Fibroblast of skin of left quadriceps (primary cell): Measurements from ENCODE around the gene CSF2.

Experiments
- DNase-seq, 2 experiments: peaks; one replicate each; pipeline ENCODE4 v3.0.0-alpha.2; 2013; ENCODE audit warnings: low read depth in 2 of 2

Gene CSF2

DNA sequence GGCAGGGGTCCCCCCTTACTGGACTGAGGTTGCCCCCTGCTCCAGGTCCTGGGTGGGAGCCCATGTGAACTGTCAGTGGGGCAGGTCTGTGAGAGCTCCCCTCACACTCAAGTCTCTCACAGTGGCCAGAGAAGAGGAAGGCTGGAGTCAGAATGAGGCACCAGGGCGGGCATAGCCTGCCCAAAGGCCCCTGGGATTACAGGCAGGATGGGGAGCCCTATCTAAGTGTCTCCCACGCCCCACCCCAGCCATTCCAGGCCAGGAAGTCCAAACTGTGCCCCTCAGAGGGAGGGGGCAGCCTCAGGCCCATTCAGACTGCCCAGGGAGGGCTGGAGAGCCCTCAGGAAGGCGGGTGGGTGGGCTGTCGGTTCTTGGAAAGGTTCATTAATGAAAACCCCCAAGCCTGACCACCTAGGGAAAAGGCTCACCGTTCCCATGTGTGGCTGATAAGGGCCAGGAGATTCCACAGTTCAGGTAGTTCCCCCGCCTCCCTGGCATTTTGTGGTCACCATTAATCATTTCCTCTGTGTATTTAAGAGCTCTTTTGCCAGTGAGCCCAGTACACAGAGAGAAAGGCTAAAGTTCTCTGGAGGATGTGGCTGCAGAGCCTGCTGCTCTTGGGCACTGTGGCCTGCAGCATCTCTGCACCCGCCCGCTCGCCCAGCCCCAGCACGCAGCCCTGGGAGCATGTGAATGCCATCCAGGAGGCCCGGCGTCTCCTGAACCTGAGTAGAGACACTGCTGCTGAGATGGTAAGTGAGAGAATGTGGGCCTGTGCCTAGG, at the start of gene CSF2:
Gene CSF2 (plus strand): TSS at position 559 of the 783 bp plus-strand sequence. CDS start 35 bp downstream, at position 594.
- no peak for DNase-seq

DNA sequence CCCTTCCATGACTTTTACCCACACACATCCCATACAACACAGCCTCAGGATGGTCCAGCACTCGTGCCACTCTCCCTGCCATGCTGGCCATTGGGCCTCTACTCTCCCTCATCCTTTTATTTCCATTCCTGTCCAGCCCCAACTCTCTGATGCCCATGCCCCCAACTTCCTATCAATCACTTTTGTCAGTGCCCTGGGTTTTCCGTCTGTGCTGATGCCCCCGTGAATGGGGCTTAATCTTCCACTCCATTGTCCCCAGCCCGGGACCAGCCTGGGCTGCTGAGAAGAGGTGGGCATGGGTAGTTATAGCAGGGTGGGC, 49.5 kb upstream of the CSF2 start:
- no peak for DNase-seq

DNA sequence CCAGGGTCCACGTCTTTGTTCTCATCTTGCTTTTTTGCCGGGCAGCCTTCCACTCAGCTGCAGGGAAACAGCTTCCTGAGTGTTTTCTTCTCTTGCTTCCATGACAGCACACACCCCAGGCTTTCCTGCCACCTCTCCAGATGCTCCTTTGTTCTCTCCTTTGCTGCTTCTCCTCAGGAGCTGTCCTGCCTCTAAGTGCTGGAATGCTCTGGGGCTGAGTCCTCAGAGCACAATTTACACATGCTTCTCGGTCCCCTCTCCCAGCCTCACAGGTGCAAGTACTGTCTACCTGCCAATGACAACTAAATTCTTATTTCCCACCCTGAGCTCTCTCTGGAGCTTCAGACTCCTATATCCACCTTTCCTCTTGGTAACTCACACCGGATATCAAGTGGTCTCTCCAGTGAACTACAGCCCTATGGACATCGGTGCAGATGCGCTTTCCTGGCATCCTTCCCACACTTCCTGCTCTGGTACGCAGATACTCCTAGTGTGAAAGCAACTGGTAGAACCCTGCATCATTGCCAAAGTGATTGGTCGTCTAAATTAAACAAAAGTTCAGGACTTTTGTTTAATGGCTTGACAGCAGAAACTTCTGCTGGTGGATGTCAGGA, 48.7 kb upstream of the CSF2 start:
- DNase-seq, result no peak

DNA sequence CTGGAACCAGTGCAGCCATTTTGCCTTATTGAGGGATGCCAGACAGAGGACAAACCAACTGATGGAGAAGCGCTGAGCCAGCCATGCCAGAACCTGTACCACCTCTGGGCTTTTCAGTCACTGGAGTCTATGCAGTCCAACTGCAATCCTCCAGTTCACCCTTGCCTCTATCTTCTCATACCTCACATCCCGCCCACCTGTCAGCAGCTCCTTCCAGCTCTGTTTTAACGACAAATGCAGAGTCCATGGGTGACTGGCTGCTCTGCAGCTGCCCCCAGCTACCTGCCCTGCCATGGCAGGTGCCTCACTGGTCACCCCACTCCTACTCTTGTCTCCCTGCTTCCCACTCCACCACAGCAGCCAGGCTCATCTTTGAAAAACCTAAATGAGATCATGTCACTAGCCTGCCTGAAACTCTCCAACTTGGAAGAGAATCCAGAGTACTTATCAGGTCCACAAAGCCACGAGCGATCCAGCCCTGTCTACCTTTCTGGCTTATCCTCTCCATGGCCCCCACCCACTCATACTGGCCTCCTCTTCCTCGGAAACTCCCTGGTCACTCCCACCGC, 48.1 kb upstream of the CSF2 start:
- no peak for DNase-seq

DNA sequence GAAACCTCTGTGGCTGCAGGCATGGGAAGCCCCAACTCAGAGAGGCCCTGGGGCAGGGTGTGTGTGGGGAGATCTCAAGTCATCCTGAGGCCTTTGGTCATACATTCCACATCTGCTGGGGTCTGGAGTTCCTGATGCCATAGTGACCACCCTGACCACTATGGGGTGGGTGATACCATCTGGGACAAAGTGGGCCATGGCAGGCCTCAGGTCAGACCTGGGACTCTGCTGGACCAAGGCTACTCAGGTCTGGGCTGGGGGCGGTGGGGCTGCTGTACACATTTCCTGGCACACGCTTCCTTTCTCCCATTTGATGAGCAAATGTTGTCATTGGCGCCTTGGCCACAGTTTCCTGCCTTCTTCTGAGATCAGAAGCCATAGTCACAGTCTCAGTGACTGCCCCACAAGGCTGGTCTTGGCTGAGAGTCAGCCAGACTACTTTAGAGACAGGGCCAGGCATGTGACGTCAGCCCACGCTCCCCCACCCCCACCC, 47.0 kb upstream of the CSF2 start:
- DNase-seq, result no peak

DNA sequence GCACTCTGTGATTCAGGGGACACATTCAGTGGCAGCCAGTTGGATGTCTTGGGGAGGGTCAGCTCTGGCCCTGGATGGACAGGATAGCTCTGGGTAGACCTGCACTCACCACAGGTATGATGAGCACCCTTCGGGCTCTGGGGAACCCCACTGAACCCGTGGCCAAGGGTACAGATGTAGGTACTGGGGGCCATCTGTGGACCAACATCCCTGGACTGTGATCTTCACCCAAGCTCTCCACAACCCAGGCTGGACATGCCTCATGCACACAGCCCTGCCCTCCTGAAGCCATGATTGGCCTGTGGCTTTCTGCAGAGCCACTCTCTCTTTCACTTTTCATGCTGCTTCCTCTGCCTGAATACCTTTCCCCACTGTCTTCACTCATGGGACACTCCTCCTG, 46.6 kb upstream of the CSF2 start:
- no peak for DNase-seq

DNA sequence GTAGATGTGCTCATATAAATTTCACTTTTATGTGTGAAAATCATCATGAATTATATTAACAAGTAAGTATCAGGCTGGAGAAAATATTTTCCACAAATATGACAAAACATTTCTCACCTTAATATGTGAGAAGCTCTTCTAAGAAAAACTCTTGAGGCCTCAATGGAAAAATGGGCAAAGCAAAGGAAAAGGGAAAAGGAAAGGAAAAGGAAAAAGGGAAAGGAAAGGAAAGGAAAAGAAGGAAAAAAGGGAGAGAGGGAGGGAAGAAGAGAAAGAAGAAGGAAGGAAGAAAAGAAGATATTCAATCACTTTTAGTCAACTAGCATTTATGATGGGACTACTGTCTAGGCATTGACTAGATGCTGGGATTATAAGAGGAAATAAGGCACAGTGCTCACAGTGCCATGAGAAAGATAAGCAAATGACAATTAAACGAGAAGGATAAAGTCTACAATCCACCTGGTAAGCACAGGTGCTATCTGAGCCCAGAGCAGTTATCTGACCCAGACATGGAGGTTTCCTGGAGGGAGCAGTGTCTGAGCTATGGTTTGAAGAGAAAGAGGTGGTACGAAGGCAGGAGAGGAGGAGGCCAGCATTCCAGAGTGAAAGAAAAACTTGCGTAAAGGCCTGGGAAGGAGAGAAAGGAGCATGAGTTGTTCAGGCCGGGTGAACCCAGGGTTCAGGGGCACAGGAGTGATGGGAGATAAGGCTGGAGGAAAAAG, 43.8 kb upstream of the CSF2 start:
- DNase-seq, result no peak

DNA sequence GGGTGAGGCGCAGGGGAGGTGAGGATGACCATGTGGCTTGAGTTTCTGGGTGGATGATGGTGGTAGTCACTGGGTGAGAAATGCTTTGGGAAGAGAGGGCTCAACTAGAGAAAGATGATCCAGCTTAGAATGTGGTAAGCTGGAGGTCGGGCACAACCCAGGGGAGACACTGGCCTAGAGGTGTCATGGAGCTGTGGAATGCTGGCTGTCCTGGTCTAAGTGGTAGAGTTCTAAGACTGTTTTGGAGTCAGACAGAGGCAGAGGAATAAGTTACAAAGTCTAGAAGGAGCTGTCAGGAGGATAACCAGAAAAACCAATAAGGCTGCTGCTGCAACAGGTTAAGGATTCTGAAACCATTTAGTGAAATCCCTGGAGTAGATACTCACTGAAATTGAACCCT, 43.0 kb upstream of the CSF2 start:
- no peak for DNase-seq

DNA sequence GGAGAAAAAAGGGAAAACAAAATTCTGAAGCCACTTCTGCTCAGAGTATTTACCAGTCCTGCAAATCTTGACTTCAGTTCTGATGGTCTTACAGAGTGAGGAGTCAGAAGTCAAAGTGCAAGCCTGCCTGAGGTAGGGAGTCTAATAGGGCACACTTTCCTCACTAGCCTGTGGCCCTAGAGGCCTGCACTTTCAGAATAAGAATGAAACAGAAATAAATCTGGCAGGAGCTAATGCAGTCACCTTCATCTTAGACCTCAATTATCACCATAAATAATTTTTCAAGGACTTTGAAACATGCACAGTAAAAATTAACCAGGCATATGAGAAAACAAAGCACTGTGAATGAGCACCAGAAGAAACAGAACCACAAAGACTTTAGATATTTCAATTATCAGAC, 41.4 kb upstream of the CSF2 start:
- no peak for DNase-seq

DNA sequence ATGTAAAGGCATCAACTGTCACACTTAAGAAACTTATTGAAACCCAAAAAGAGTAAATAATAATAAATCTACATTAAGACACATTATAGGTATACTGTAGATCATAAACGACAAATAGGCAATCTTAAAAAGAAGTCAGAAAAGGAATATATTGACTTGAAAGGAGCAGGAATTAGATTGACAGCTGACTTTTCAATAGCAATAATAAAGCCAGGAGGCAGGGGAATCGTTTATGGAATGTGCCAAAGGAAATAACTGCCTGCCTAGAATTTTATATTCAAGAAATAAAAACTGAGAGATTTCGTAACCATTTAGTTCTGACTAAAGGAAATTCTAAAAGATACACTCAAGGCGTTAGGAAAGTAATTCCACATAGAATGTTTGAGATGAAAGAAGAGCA, 40.5 kb upstream of the CSF2 start:
- no peak for DNase-seq

DNA sequence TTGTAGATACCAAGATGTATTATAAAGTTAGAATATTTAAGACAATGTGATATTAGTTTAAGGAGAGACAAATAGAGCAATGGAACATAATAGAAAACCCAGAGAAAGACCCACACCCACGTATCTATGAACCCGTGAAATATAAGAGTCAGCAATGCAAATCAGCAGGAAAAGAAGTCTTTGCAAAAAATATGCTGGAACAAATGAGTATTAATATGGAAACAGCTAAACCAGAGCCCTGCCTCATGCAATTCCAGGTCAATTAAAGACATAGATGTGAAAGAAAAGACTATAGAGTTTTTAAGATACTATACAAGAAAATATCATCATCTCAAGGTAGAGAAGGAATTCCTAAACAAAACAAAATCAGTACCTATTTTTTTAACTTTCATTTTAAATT, 36.2 kb upstream of the CSF2 start:
- no peak for DNase-seq

DNA sequence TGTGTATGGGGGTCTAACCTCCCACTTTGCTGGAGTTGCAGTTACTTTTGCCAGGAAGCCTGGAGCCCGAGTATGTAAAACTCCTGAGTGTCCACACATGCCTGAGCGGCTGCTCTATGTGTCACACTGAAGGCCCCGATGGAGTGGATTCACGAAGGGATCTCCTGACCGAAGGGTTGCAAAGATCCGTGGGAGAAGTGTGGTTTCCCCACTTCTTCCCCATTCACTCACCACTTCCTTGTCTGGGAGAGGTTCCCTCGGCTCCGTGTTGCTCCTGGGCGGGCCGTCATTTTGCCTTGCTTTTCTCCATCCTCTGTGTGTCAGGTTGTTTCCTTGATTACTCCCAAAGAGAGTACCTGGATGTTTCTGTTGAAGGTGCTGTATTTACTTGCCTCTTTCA, 29.4 kb upstream of the CSF2 start:
- no peak for DNase-seq

DNA sequence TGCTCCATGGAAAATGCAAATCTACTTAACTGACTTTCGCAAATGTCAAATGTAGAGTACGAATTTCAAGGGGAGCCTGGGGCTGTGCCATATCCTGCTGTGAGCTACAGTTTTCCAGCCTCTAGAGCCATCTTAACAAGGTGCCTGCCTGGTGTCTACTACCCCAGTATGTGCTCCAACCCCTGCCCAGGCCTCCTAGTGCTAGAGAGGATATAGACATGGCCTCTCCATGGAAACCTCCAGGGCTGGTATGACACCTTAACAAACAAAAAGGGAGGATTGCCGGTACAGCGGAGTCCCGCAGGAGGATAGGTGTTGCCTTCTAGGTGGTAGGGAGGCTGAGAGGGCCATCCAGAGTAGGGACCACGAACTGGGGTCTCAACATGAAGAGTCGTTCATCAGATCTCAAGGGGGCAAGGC, 26.7 kb upstream of the CSF2 start:
- no peak for DNase-seq

DNA sequence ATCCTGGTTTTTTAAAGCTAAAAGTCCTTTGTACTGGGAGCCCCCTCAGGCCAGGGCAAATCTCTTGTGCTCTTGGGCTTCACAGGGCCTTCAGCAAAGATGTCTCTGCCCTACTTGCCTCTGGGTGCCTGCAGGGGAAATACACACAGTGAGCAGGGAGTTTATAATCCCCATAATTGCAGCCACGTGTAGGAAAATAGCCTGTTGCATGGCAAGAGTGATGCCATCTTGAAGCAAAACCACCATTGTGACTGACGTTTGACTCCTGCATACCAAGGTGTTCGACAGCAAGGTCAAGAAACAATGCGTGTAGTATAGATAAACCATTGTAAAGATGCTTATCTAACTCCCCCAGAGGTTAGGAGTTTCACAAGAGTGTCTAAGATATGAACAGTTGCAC, 24.5 kb upstream of the CSF2 start:
- no peak for DNase-seq

DNA sequence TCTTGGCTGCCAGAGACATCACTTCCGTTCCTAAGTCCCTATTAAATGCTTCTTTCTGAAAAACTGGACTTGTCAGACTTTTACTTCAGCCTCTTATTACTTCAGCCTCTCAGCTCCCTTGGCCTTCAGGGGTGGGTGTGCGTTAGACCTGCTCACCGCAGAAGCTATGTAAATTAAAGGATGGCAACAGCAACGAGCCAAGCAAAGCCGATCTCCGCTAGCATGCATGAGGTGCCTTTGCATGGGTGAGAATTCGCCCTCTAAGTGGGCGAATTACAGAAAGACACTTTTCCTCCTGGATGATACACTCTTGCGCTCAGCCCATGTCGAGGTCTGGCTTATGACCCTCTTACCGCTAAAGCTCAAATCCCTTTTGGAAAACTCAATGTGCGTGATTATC, 24.0 kb upstream of the CSF2 start:
- DNase-seq, result no peak

DNA sequence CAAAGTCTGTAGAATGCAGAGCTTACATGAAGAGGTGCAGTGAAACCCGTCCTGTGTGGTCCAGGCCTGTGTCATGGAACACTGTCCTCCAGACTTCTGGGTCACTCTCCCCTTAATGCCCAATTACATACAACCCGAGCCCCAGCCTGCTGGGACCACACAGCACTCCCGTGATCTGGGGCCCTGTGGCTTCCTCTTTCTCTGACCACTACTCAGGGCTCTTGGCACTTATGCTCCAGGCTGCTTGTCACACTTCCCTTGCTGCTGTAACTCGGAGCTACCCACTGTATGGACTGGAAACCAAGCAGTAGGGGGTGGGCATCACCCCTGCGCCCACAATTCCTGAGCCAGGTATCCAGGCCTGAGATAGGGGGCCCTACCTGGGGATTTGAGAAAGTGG, 23.5 kb upstream of the CSF2 start:
- no peak for DNase-seq

DNA sequence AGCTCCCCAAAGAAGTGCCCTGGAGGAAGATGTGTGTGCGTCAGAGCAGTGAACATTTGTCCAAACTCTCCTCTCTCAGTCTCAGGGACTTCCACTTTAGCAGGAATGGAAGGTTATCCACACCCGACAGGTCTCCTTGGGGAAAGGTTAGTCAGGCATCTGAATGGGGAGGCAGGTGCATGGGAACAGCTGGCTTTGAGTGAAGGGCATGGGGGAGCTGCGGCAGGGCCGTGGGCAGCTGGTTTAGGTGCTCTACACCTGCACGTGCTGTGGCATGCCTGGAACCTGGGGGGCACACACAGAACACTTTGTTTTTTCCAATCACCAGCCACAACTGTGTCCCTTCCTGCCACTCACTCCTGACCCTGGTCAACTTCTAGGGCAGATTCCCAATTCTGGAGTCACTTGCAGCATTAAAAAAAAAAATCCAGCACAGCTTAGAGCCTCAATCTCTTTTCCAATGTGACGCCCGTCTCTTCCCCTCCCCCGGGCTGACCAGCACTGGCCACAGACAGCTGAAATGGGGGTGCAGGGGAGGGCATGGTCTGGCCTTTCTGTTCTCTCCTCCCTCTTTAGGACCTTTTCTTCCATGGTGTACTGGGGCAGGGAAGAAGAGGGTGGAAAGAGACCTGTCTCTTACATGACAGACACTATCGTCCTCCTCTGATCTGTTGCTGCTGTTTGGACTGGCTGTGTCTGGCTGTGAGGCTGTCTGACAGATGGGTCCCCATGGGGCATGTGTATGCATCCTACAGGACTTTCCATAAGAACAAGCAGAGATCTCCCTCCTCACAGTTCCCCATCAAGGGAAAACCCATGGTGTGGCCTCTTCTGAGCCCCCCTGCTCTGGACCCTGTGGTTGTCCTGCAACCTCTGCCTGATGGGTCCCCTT, 22.7 kb upstream of the CSF2 start:
- DNase-seq, result no peak

DNA sequence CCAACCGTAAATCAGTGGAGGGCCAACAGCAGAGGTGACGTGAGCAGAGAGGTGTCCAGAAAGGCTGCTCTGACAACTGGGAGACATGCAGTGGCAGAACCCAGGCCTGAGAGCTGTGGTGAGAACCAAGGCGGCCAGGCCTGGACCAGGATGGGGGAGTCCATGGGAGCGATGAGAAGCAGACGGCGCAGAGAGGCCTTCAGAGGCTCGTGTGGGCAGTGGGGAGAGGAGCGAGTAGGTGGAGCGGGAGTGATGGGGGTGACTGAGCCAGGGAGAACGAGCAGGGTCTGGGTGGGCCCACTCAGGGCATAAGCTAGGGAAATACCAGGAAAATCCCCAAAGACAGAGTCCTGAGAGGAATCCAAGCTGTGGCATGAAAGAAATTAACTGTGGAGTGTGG, 21.1 kb upstream of the CSF2 start:
- no peak for DNase-seq

DNA sequence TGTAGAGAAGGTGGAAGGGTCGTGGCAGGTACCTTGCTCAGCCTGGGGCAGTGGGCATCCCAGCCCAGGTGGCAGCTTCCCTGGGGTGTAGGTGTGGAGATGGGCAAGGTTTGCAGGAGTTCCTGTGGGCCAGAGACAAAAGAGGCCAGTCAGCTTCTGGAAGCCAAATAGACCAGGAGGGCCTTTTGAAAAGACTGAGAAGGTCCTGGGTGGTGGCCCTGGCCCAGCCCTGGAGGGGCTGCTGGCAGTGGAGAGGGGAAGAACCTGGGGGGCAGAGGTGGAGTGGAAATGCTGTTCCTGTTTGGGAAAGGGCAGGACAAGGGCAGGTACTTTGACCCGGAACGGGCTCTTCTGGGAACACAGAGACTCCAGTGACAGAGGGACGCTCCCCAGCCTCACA, 20.1 kb upstream of the CSF2 start:
- no peak for DNase-seq

DNA sequence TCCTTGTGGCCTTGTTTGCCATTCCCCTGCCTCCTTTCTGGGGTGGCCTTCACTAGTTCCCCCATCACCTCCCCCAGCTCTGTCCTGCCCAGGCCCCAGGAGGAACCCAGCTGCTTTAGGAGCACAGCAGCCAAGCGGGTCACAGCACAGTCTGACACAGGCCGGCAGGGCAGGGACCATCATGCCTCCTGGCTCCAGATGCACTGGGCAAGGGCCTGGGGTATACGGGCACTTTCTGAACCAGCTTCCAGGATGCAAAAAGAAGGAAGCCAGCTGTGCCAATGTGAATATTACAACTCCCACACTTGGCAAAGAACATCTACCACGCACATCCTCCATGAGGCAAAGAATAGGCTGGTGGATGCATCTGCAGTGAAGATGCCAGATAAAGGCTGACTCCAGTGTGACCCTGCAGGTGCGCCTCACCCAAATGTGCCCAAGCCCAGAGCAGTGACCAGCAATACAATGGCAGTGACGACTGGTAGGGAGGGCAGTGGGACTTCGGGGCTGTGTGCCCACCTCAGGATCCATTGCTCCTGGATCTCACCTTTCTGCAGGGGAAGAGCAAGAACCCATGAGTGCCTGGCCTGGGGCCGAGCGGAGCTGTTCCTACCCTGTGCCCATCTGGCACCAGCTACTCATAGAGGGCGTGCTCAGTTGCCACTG, 19.4 kb upstream of the CSF2 start:
- DNase-seq, result no peak
